Bronchial epithelial cell (primary cell): ENCODE results near the gene GRID2. TPM values are rescaled to one million over a fixed set of nuclear protein-coding genes. Genes with fewer than 3 reads are reported as not detected.

Experiments used
- DNase-seq: peaks from one replicate; pipeline ENCODE4 v3.0.0-alpha.2; 2010; ENCODE audit warnings: low read depth
- FAIRE-seq: peaks from 2 replicates; lab custom pipeline; 2011; peaks lifted over from hg19 to GRCh38; lab: Jason Lieb, UNC
- H3K27me3 ChIP-seq: 2 replicates; pipeline ENCODE4 v1.5.1; 2011; ENCODE audit warnings: low read length; ENCODE audit not compliant: control insufficient read depth, insufficient read depth
- H3K36me3 ChIP-seq: 2 replicates; pipeline ENCODE4 v1.5.1; 2011; ENCODE audit warnings: low read length; ENCODE audit not compliant: control insufficient read depth, insufficient read depth
- H3K4me3 ChIP-seq: 2 replicates; pipeline ENCODE4 v1.5.1; 2011; ENCODE audit warnings: mild to moderate bottlenecking, low read depth, low read length, control low read depth
- total RNA-seq: library from RNA; depleted of rRNA; stranded (reverse); fragments of >200 nt; gene quantifications from 2 replicates; pipeline ENCODE4 v1.2.1, GENCODE V29; 2014
- TF ChIP-seq, protein P1 (sequence below): IDR thresholded peaks from 2 replicates; pipeline ENCODE4 v1.5.1; 2011; ENCODE audit warnings: mild to moderate bottlenecking, moderate library complexity, low read length, control low read depth, inconsistent platforms; ENCODE audit not compliant: insufficient read depth, severe bottlenecking

Gene GRID2
- total RNA-seq, 1 donor from 2014 or later = not detected

DNA sequence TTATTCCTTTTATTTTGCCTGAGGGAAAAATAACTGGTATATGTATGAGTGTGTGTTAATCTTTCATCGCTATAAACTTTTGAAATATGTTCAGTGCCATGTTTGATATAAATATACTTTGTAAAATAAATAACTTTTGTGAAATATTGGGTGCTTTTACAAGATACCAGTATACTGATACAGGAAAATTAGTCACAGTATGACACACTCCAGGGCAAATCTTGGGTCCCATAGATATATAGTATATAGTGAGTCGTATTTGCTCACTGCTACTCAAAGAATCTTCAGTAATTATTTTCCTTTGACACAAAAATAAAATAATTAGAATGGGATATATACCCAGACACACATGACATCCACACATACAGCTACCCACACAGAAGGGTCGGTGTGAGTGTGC lies 472.3 kb downstream of the GRID2 start:
- peak; percentile 60 for DNase-seq
- Histone ChIP-seq H3K27me3 (no peaks in the 10 kb centered on the region), H3K36me3 (no peaks in the 10 kb centered on the region), H3K4me3 (no peak overlapping the region)
- FAIRE-seq = no peak
- TF ChIP-seq, protein P1, sequence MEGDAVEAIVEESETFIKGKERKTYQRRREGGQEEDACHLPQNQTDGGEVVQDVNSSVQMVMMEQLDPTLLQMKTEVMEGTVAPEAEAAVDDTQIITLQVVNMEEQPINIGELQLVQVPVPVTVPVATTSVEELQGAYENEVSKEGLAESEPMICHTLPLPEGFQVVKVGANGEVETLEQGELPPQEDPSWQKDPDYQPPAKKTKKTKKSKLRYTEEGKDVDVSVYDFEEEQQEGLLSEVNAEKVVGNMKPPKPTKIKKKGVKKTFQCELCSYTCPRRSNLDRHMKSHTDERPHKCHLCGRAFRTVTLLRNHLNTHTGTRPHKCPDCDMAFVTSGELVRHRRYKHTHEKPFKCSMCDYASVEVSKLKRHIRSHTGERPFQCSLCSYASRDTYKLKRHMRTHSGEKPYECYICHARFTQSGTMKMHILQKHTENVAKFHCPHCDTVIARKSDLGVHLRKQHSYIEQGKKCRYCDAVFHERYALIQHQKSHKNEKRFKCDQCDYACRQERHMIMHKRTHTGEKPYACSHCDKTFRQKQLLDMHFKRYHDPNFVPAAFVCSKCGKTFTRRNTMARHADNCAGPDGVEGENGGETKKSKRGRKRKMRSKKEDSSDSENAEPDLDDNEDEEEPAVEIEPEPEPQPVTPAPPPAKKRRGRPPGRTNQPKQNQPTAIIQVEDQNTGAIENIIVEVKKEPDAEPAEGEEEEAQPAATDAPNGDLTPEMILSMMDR = no peak

DNA sequence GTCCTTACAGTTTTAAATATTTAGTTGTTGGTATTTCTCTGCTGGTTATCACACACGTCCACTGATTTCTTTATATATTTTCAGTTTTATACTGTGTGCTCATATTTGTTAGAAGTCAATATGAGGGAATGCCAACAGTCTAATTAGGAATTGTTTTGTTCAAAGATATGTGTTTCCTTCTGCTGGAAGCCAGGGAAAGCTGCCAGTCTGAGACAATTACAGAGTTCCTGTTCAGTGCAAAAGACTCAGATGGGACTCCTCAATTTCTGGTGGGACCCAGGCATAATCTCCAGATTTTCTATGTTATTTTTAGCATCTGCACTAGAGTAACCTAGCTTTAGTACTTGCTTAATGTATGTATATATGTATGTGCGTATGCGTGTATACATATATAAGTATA lies 486.0 kb downstream of the GRID2 start:
- DNase-seq (no peak), FAIRE-seq (no peak)
- TF ChIP-seq, protein P1 = no peak
- Histone ChIP-seq H3K36me3 (no peaks in the 10 kb centered on the region), H3K4me3 (no peak overlapping the region), H3K27me3 (no peaks in the 10 kb centered on the region)

DNA sequence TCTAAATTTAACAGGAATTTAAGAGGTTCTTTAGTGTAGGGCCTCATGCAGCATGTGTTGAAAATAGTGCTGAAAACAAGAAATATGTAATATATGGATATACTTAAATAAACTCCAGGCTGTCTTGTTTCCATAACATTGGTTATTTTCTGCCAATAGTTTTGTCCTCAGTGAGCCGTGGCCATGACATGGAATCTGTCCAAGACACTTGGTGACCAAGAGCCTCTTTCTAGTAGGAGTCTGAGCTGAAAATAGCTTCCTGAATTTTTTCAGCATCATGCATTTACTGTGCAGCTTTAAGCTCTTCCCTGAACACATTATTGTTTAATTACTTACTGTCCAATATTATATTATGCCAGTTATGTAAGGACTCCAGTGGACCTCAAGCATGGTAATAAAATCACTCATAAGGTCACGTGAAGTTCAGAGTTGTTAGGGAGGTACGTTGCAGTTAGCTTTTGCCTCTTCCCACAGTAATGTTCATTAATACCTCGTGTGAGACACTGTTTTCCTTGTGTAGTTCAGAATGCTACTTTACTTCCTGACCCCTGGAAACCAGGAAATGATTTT lies 488.2 kb downstream of the GRID2 start:
- TF ChIP-seq, protein P1 = no peak
- Histone ChIP-seq H3K4me3 (no peak overlapping the region), H3K27me3 (no peaks in the 10 kb centered on the region), H3K36me3 (no peaks in the 10 kb centered on the region)
- FAIRE-seq (no peak), DNase-seq (no peak)

DNA sequence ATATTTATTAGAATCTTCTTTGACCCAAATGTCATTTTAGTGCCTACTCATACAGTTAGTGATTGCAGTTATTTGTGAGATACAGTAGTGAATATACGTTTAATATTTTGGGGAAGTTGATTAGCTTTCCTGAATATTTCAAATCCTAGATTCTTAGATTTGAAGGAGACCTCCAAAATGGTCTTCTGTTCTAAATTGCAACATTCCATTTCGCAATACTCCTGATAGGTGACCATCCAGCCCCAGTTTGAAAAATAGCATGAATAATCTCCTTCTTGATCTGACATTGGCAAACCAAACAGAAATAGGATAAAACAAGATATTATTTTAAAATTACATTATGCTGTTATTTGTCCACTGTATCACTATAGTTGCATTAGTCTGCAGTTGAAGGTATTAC lies 505.6 kb downstream of the GRID2 start:
- DNase-seq (no peak), FAIRE-seq (no peak)
- TF ChIP-seq, protein P1 = no peak
- Histone ChIP-seq H3K36me3 (no peaks in the 10 kb centered on the region), H3K27me3 (no peaks in the 10 kb centered on the region), H3K4me3 (no peak overlapping the region)

DNA sequence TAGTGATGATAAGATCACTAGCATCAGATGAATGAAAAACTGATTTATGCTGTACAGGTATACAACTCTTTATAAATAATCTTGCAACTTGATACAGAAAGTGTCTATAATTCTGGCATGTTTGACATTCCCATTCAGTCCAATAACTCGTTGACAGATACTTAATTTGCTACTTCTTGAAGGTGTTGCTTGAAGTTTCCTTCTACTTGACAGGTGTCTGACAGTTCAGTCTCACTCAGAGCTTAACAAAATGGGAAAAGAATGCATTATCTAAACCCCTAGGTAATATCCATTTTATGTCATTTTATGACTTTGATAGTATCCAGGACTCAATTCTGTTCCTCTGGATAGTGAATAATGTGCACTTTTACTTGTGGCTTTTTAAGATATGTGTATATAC lies 508.9 kb downstream of the GRID2 start:
- FAIRE-seq (no peak), DNase-seq (no peak)
- no peaks in the 10 kb centered on the region for H3K27me3 ChIP-seq
- H3K4me3 ChIP-seq = no peak overlapping the region
- H3K36me3 ChIP-seq = no peaks in the 10 kb centered on the region
- TF ChIP-seq, protein P1 = no peak

DNA sequence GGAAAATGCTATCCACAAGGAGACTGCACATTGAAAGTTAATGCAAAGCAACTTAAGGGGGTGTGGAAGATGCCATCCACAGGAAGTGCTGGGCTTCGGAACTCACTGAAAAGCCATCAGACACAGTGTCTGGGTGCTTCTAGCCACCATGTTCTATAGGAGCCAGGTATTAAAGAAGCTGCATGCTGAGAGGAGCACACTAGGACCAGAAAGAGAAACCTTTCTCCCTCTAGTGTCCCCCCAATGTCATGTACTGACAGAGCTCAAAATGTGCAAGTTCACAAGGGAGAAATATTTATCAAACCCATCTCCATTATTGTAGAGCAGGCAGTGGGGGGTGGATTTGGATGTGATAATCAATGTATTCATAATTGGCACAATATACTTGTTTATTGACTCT lies 510.9 kb downstream of the GRID2 start:
- Histone ChIP-seq H3K36me3 (no peaks in the 10 kb centered on the region), H3K4me3 (no peak overlapping the region), H3K27me3 (no peaks in the 10 kb centered on the region)
- TF ChIP-seq, protein P1 = no peak
- FAIRE-seq (no peak), DNase-seq (no peak)
